Esophagus muscularis mucosa (tissue), 4 donors: ENCODE results near the gene SYT9. TPM values are rescaled to one million over a fixed set of nuclear protein-coding genes. Genes with fewer than 3 reads are reported as not detected.

Source experiments
- DNase-seq: peaks from one replicate; pipeline ENCODE4 v3.0.0-alpha.2; 2017; ENCODE audit errors: extremely low spot score
- H3K27ac ChIP-seq, 4 donors: fragments of 200-600 bp; sonication (generic); replicated peaks in 1 of 4; 1 replicate in 3 of 4; 2 replicates in 1 of 4; pipeline ENCODE4 v1.5.1; 2016 to 2019; ENCODE audit warnings: mild to moderate bottlenecking in 1 of 4
- H3K27me3 ChIP-seq, 4 donors: fragments of 200-600 bp; sonication (generic); one replicate each; pipeline versions ENCODE4 v1.5.1 to v1.6.0; 2016 to 2019
- H3K36me3 ChIP-seq, 4 donors: fragments of 200-600 bp; sonication (generic); one replicate each; pipeline ENCODE4 v1.5.1; 2016 to 2019
- H3K4me1 ChIP-seq, 4 donors: fragments of 200-600 bp; sonication (generic); one replicate each; pipeline ENCODE4 v1.5.1; 2016 to 2019
- H3K4me3 ChIP-seq, 4 donors: fragments of 200-600 bp; sonication (generic); 1 replicate in 2 of 4; 2 replicates in 2 of 4; pipeline ENCODE4 v1.5.1; 2016 to 2019; ENCODE audit warnings: mild to moderate bottlenecking in 4 of 4, moderate library complexity in 1 of 4
- H3K9me3 ChIP-seq, 4 donors: fragments of 200-600 bp; sonication (generic); 1 replicate in 3 of 4; 2 replicates in 1 of 4; pipeline ENCODE4 v1.5.1; 2016 to 2019
- CTCF ChIP-seq, 3 experiments: fragments of 200-600 bp in 2 of 3; fragments of 450-650 bp in 1 of 3; sonication (generic) in 2 of 3; IDR thresholded peaks; one replicate each; pipeline ENCODE4 v1.5.1; 2017 to 2019; ENCODE audit warnings: antibody characterized with exemption in 3 of 3, mild to moderate bottlenecking in 2 of 3, moderate library complexity in 1 of 3
- EP300 ChIP-seq: sonication (generic); formaldehyde crosslinking; IDR thresholded peaks from one replicate; pipeline ENCODE4 v1.6.1; 2017; ENCODE audit warnings: antibody characterized with exemption
- POLR2A ChIP-seq: fragments of 450-650 bp; IDR thresholded peaks from one replicate; pipeline ENCODE4 v1.6.1; 2017; ENCODE audit warnings: antibody characterized with exemption, moderate library complexity, mild to moderate bottlenecking, low read depth
- POLR2AphosphoS5 ChIP-seq, 2 donors: sonication (generic); formaldehyde crosslinking; IDR thresholded peaks; one replicate each; pipeline ENCODE4 v1.6.1; 2017; ENCODE audit warnings: antibody characterized with exemption in 2 of 2
- WGBS: methylation state at CpG from one replicate; pipeline ENCODE4 v1.1.5; 2018; 5-methylcytosine and 5-hydroxymethylcytosine counted together
- intact Hi-C: fragments of 100-400 bp; cut with DNase I; formaldehyde crosslinking; loops from one replicate; pipeline ENCODE4 v1.15.1; 2023
- total RNA-seq, 4 donors: library from RNA; depleted of rRNA; stranded (reverse); fragments of >200 nt; gene quantifications; one replicate each; pipeline versions ENCODE4 v1.1.0 to v1.2.1, GENCODE V29; 2016

SYT9 gene
- total RNA-seq, 4 donors from 2014 or later, result 0.13 to 0.33 (median 0.29) TPM; not detected in 1

DNA sequence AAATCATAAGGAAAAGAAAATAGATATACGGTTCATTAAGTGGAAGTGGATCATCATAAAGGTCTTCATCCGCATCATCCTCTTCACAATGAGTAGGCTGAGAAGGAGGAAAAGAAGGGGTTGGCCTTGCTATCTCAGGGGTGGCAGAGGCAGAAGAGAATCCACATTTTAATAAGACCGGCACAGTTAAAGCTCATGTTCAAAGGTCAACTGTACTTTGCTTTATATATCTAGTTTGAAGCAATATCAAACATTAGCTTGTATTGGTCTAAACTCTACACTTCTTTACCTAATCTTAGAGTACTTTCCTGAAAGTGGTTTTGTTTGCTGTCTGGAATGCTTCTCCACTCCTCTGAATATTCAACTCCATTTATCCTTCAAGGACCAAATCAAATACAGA, 256.4 kb downstream of the SYT9 start:
- TF ChIP-seq POLR2AphosphoS5 (IDR thresholded peaks at IDR 0.05), result no peak
- no peak for TF ChIP-seq CTCF (IDR thresholded peaks at IDR 0.05)
- no peak for TF ChIP-seq EP300
- no peak for TF ChIP-seq POLR2A
- intact Hi-C loops, result no loop called here
- Histone ChIP-seq H3K9me3 (no peaks in the 10 kb centered on the region), H3K27ac (no peak overlapping the region), H3K27me3 (no peaks in the 10 kb centered on the region), H3K36me3 (no peaks in the 10 kb centered on the region), H3K4me1 (peaks cover 16 to 21% (median 20%) of the 10 kb centered on the region in 4 donors), H3K4me3 (no peak overlapping the region)
- WGBS, result 93% methylated on average over 3 of the region's 3 CpGs
- no peak for DNase-seq

- H3K27ac ChIP-seq, result no peak overlapping the region
- no peaks in the 10 kb centered on the region for H3K27me3 ChIP-seq
- H3K9me3 ChIP-seq, result no peaks in the 10 kb centered on the region
- no peaks in the 10 kb centered on the region for H3K36me3 ChIP-seq
- 89% methylated on average over 2 of the region's 2 CpGs for WGBS
- intact Hi-C loops, result no loop called here
- TF ChIP-seq CTCF (IDR thresholded peaks at IDR 0.05), result no peak
- no peak for TF ChIP-seq POLR2AphosphoS5 (IDR thresholded peaks at IDR 0.05)
- no peak for TF ChIP-seq EP300
- no peak for TF ChIP-seq POLR2A
- peaks cover 26 to 33% (median 28%) of the 10 kb centered on the region in 4 donors for H3K4me1 ChIP-seq
- H3K4me3 ChIP-seq, result no peak overlapping the region
- DNase-seq, result no peak
Observed at GRCh38 chr11:7509966-7510365, 258.3 kb downstream of the SYT9 start.

DNA sequence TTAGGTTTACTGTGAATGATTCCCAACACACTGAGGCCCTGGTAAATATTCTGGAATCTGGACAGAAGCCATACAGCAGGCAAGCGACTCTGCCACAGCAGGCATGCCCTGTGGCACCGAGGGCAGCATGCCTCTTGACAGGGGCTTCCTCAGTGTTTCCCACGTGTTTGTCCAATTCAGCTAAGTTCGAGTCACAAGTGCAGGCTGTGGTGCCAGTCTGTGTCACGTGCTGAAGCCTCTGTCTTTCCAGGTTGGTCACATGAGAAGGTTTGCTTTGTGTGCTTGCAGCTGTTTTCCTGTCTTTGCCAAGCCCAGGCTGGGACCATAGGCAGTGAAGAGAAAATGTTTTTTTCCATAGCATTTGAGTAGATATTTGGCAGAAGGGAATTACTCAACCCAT, 259.7 kb downstream of the SYT9 start:
- H3K4me3 ChIP-seq, result no peak overlapping the region
- intact Hi-C loops, result no loop called here
- no peaks in the 10 kb centered on the region for H3K9me3 ChIP-seq
- TF ChIP-seq POLR2AphosphoS5 (IDR thresholded peaks at IDR 0.05) (peak in 1 of 2 donors; percentile 67), EP300 (no peak), CTCF (IDR thresholded peaks at IDR 0.05) (no peak)
- DNase-seq, result no peak
- no peaks in the 10 kb centered on the region for H3K36me3 ChIP-seq
- H3K4me1 ChIP-seq, result peaks cover 26 to 35% (median 31%) of the 10 kb centered on the region in 4 donors
- H3K27ac ChIP-seq, result peak overlapping the region in 3 of 4 donors; percentile 77 to 87 (median 85)
- no peaks in the 10 kb centered on the region for H3K27me3 ChIP-seq
- 85% methylated on average over 5 of the region's 5 CpGs for WGBS

GRCh38 chr11:7512525-7513233, 261.0 kb downstream of the SYT9 start:
- intact Hi-C loops, result no loop called here
- 36% methylated on average over 10 of the region's 18 CpGs for WGBS
- no peaks in the 10 kb centered on the region for H3K9me3 ChIP-seq
- H3K4me1 ChIP-seq, result peaks cover 26 to 35% (median 31%) of the 10 kb centered on the region in 4 donors
- peak in 1 of 2 donors; percentile 36 for TF ChIP-seq POLR2AphosphoS5 (IDR thresholded peaks at IDR 0.05)
- TF ChIP-seq POLR2A, result no peak
- H3K36me3 ChIP-seq, result no peaks in the 10 kb centered on the region
- peak; percentile 97 for DNase-seq
- no peaks in the 10 kb centered on the region for H3K27me3 ChIP-seq
- peak overlapping the region; percentile 75 to 80 (median 76) for H3K4me3 ChIP-seq
- peak overlapping the region; percentile 77 to 89 (median 86) for H3K27ac ChIP-seq

DNA sequence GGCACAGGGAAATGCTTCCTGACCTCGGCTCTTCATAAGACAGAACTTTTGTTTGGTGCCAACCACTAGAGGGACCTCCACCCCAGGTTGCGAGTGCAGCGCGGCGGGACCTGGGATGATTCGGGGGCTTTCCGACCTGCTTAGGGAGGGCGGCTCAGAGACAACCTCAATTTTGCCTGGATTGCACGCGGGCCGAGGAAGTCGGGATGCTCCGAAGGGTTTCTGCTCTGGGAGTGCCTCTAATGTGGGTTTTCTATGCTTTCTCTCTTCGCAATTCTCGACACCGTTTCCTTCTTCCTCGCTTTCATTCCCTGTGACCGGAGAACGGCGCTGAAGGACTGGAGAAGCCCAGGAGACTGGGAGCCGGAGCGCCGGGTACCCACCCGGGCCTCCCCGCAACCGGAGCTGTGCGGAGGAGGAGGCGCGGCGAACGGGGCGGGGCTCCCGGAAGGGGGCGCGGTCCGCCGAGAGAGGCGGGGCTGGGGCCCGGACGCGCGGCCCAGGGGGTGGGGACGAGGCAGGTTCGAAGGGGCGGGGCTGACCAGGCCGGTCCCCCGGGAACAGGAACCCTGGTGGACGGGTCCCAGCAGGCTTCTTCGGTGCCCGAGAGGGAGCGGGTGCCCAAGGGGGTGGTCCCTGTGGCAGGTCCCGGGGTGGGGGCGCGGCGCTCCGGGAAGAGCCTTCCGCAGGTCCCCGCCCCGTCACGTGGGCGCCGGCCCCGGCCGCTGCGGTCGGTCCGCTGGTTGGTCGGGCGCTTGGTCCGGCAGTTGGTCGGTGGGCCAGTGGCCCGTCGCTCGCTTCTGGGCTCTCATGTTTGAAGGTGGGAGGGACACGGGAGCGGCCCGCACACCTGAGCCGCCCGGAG, 261.8 kb downstream of the SYT9 start, which contains the start of gene PPFIBP2:
Gene PPFIBP2, plus strand, starts transcription at position 766 of the 865 bp plus-strand sequence. CDS start 35,477 bp downstream, outside the sequence.
- Histone ChIP-seq H3K9me3 (no peaks in the 10 kb centered on the region), H3K36me3 (no peaks in the 10 kb centered on the region), H3K4me1 (peaks cover 26 to 35% (median 31%) of the 10 kb centered on the region in 4 donors), H3K27ac (peak within 1 kb of the TSS; percentile 77 to 89 (median 86)), H3K27me3 (no peaks in the 10 kb centered on the region), H3K4me3 (peak within 1 kb of the TSS; percentile 75 to 80 (median 76))
- intact Hi-C loops, result no loop called here
- peak; percentile 95 for DNase-seq
- TF ChIP-seq EP300 (no peak), CTCF (IDR thresholded peaks at IDR 0.05) (peak; percentile 41 to 61 (median 56)), POLR2AphosphoS5 (IDR thresholded peaks at IDR 0.05) (peak; percentile 46 to 64), POLR2A (peak; percentile 56)
- under 1% methylated on average over 42 of the region's 79 CpGs for WGBS
